IPS-20b (cell line): ENCODE measurements around the gene MYADM.

Experiments used
- H3K27ac ChIP-seq: one replicate; pipeline ENCODE4 v1.5.1; 2013; ENCODE audit warnings: low read length
- H3K27me3 ChIP-seq: 2 replicates; pipeline ENCODE4 v1.6.1; 2013; ENCODE audit warnings: mild to moderate bottlenecking, low read length, inconsistent platforms; ENCODE audit not compliant: insufficient read depth
- H3K36me3 ChIP-seq: 2 replicates; pipeline ENCODE4 v1.6.1; 2013; ENCODE audit warnings: low read depth, mild to moderate bottlenecking, inconsistent platforms, low read length, moderate library complexity; ENCODE audit not compliant: insufficient read depth
- H3K4me1 ChIP-seq: 2 replicates; pipeline ENCODE4 v1.6.1; 2013; ENCODE audit warnings: mild to moderate bottlenecking, control low read depth, inconsistent platforms, low read length, moderate library complexity; ENCODE audit not compliant: insufficient read depth
- H3K4me3 ChIP-seq: 2 replicates; pipeline ENCODE4 v1.5.1; 2013; ENCODE audit warnings: mild to moderate bottlenecking, low read length, inconsistent platforms
- H3K9ac ChIP-seq: 2 replicates; pipeline ENCODE4 v1.6.1; 2013; ENCODE audit warnings: low read depth, mild to moderate bottlenecking, inconsistent platforms, low read length, moderate library complexity
- H3K9me3 ChIP-seq: 2 replicates; pipeline ENCODE4 v1.6.1; 2013; ENCODE audit warnings: mild to moderate bottlenecking, low read depth, low read length, inconsistent platforms; ENCODE audit not compliant: insufficient read depth

MYADM gene

DNA sequence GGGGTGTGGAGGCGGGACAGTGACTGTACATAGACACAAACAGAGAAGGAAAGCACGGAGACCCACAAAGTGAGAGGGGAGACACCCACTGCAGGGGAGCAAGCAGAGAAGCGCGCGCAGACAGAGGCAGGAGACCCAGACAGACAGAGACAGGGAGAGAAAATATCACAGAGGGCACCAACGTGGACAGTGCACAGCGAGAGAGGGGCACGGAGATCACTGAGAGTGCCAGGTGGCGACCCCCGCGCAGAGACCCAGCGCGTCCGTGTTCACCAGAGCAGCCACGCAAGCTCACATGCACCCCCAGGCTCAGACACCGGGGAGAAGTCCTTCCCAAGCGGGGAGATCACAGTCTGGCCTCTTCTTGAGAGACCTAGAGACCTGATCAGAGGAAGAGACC is 40.0 kb downstream of the MYADM start:
- no peak overlapping the region for H3K27ac ChIP-seq
- peaks cover 79% of the 10 kb centered on the region for H3K27me3 ChIP-seq
- no peaks in the 10 kb centered on the region for H3K9me3 ChIP-seq
- H3K36me3 ChIP-seq, result no peaks in the 10 kb centered on the region
- H3K4me1 ChIP-seq, result peaks cover 9% of the 10 kb centered on the region; the same call in 1 of the 2 replicates
- peak overlapping the region; percentile 73 for H3K4me3 ChIP-seq
- H3K9ac ChIP-seq, result no peak overlapping the region; the same call in 1 of the 2 replicates

DNA sequence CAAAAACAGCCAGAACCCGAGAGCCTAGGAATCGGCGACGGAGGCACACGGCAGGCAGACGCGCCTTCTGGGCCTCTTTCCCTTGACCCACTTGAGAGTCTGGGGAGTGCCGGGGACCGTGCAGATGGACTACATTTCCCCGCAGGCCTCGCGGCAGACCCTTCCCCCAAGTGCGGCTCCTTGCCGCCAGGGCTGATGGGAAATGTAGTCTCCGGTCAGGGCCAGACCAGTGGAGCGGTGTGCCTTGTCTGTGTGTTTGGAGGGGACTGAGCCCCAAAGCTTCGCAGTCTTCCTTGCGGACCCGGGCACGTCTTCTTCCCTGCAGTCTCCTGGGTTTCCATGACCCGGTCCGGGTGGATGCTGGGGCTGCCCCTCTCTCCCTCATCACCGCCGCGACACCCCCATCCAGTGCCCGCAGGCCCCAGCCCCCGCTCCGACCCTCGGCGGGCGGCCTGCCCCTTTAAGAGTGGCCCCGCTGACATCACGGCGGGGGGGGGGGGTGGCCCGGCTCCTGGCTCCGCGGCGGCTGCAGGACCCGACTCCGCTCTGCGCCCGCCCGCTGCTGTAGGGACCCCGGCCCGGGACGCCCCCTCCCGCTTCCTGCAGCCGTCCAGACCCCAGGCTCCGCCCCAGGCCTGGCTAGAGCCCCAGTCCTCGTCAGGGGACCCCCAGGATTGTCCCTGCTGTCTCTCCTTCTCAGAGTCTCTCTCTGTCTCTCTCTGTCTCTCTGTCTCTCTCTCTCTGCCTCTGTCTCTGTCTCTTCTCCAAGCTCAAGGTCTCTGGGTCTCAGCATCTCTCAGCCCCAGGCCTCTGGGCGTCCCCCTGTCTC is 40.6 kb downstream of the MYADM start:
- H3K36me3 ChIP-seq, result no peaks in the 10 kb centered on the region
- H3K9ac ChIP-seq, result peak overlapping the region; percentile 67; the same call in 1 of the 2 replicates
- peaks cover 79% of the 10 kb centered on the region for H3K27me3 ChIP-seq
- peaks cover 9% of the 10 kb centered on the region; the same call in 1 of the 2 replicates for H3K4me1 ChIP-seq
- H3K27ac ChIP-seq, result peak overlapping the region; percentile 35
- H3K4me3 ChIP-seq, result peak overlapping the region; percentile 73
- no peaks in the 10 kb centered on the region for H3K9me3 ChIP-seq

GRCh38 chr19:53908935-53909415 is 41.3 kb downstream of the MYADM start, which contains the start of gene CACNG7:
CACNG7 (plus strand) TSS chr19:53909278; CDS start chr19:53912832, 3,554 bp downstream.
- Histone ChIP-seq H3K9me3 (no peaks in the 10 kb centered on the region), H3K27me3 (peaks cover 79% of the 10 kb centered on the region), H3K27ac (peak within 1 kb of the TSS; percentile 35), H3K4me3 (peak within 1 kb of the TSS; percentile 87), H3K9ac (peak within 1 kb of the TSS; percentile 68; the same call in 1 of the 2 replicates), H3K4me1 (peaks cover 9% of the 10 kb centered on the region; the same call in 1 of the 2 replicates), H3K36me3 (no peaks in the 10 kb centered on the region)

DNA sequence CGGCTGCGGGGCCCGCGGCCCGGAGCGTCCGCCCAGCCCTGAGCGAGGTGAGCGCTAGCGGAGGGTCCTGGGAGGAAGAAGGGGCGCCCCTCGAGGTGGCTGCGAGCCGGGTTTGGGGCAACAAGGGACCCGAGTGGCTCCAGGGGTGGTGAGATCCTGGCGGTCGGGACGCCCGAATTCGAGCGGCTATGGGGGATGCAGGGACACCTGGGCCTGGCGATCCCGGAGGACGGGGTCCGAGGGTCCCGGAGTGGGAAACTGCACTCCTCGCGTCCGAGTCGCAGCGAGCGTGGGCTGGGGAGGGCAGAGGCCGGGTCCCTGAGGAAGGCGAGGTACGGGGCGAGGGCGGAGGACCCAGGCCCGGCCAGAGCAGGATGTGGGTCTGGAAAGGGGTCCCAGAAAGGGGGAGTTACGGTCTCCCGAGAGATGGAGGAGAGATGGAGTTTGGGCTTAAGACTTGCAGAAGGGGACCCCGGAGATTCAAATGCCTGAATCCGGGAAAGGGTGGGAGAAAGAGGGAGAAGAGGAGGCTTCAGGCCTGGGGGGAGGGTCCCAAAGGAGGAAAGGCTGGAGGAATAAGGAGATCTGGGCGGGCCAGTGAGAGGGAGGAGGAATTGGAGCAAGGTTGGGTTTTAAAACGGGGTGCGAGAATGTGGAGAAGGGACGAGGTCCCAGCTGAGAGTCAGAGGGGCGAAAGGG is 41.9 kb downstream of the MYADM start:
- Histone ChIP-seq H3K27ac (no peak overlapping the region), H3K9ac (peak overlapping the region; percentile 68; the same call in 1 of the 2 replicates), H3K27me3 (peaks cover 73% of the 10 kb centered on the region), H3K9me3 (no peaks in the 10 kb centered on the region), H3K4me3 (peak overlapping the region; percentile 87), H3K4me1 (peaks cover 9% of the 10 kb centered on the region; the same call in 1 of the 2 replicates), H3K36me3 (no peaks in the 10 kb centered on the region; the same call in 1 of the 2 replicates)

- H3K36me3 ChIP-seq, result no peaks in the 10 kb centered on the region; the same call in 1 of the 2 replicates
- H3K27ac ChIP-seq, result no peak overlapping the region
- peaks cover 9% of the 10 kb centered on the region; the same call in 1 of the 2 replicates for H3K4me1 ChIP-seq
- peaks cover 68% of the 10 kb centered on the region for H3K27me3 ChIP-seq
- H3K9ac ChIP-seq, result peak overlapping the region; percentile 68; the same call in 1 of the 2 replicates
- peak overlapping the region; percentile 87 for H3K4me3 ChIP-seq
- H3K9me3 ChIP-seq, result no peaks in the 10 kb centered on the region
Measured at GRCh38 chr19:53910170-53910518, 42.5 kb downstream of the MYADM start.

GRCh38 chr19:53912653-53913052 is 45.0 kb downstream of the MYADM start:
- Histone ChIP-seq H3K27ac (no peak overlapping the region), H3K4me1 (peaks cover 9% of the 10 kb centered on the region; the same call in 1 of the 2 replicates), H3K9me3 (no peaks in the 10 kb centered on the region), H3K4me3 (no peak overlapping the region), H3K27me3 (peaks cover 43% of the 10 kb centered on the region), H3K9ac (no peak overlapping the region), H3K36me3 (peaks cover 20% of the 10 kb centered on the region; the same call in 1 of the 2 replicates)

DNA sequence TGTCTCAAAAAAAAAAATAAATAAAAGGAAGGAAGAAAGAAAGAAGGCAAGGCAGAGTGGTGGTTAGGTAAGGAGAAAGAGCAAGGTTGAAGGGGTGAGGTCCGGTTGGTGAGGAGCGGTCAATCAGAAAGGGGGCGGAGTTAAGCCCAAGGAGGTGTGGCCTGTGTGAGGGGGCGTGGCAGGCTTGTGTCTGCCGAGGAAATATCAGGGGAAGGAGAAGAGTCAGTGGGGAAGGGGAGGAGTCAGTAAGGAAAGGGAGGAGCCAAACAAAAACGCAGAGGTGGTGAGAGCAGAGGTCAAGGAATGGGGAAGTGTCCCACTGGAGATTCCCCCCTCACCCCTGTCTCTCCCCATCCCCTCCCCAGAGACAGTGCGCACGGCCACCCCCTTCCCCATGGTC is 47.3 kb downstream of the MYADM start:
- H3K9me3 ChIP-seq, result no peaks in the 10 kb centered on the region
- peaks cover 5% of the 10 kb centered on the region; the same call in 1 of the 2 replicates for H3K4me1 ChIP-seq
- no peak overlapping the region for H3K27ac ChIP-seq
- no peak overlapping the region for H3K4me3 ChIP-seq
- peaks cover 23% of the 10 kb centered on the region for H3K27me3 ChIP-seq
- H3K9ac ChIP-seq, result no peak overlapping the region
- peaks cover 29% of the 10 kb centered on the region for H3K36me3 ChIP-seq

- H3K27me3 ChIP-seq, result peaks cover 13% of the 10 kb centered on the region
- no peak overlapping the region for H3K9ac ChIP-seq
Measured at GRCh38 chr19:53916004-53916403, 48.3 kb downstream of the MYADM start.

GRCh38 chr19:53917356-53917755 is 49.7 kb downstream of the MYADM start:
- Histone ChIP-seq H3K9me3 (no peaks in the 10 kb centered on the region), H3K9ac (no peak overlapping the region), H3K4me1 (no peaks in the 10 kb centered on the region), H3K4me3 (no peak overlapping the region), H3K36me3 (peaks cover 29% of the 10 kb centered on the region), H3K27ac (no peak overlapping the region), H3K27me3 (no peaks in the 10 kb centered on the region)

More at GRCh38 chr19:53916004-53916403, 48.3 kb downstream of the MYADM start:
- no peak overlapping the region for H3K4me3 ChIP-seq
- H3K27ac ChIP-seq, result no peak overlapping the region
- H3K4me1 ChIP-seq, result no peaks in the 10 kb centered on the region
- H3K36me3 ChIP-seq, result peaks cover 29% of the 10 kb centered on the region
- H3K9me3 ChIP-seq, result no peaks in the 10 kb centered on the region
